ENCODE results near the gene POLD1. TPM values are rescaled to one million over a fixed set of nuclear protein-coding genes. Genes with fewer than 3 reads are reported as not detected.

POLD1 gene
- total RNA-seq, 2 donors from 2014 or later, result 106 to 127 TPM

GRCh38 chr19:50380751-50381151 lies 3.4 kb upstream of the POLD1 start:
- 90 to 100% methylated on average over 3 to 7 of the region's 8 CpGs for WGBS, 2 experiments (ENCODE audit: insufficient coverage in 1 of 2, insufficient read length in 1 of 2)
- H3K27ac Mint-ChIP-seq, result no peak overlapping the region
- no peaks in the 10 kb centered on the region for H3K27me3 Mint-ChIP-seq (ENCODE audit: insufficient read depth)
- peaks cover 35% of the 10 kb centered on the region for H3K36me3 Mint-ChIP-seq (ENCODE audit: low read depth)
- H3K4me1 Mint-ChIP-seq, result peaks cover 14% of the 10 kb centered on the region
- Histone ChIP-seq H3K36me3 (ENCODE audit: control insufficient read depth, insufficient read depth, low read length) (peaks cover 37% of the 10 kb centered on the region), H3K9me3 (ENCODE audit: control insufficient read depth, low read length) (no peaks in the 10 kb centered on the region), H3K4me1 (ENCODE audit: control insufficient read depth, insufficient read depth, low read length) (no peaks in the 10 kb centered on the region), H3K27me3 (ENCODE audit: control insufficient read depth, insufficient read depth, low read length, poor library complexity, severe bottlenecking) (no peaks in the 10 kb centered on the region), H3K27ac (ENCODE audit: low read depth, low read length) (no peak overlapping the region), H3K4me3 (ENCODE audit: low read length) (no peak overlapping the region), H3K9ac (ENCODE audit: extremely low read depth, low read length, poor library complexity, severe bottlenecking) (no peak overlapping the region)
- H3K4me3 Mint-ChIP-seq, result no peak overlapping the region
- no peak for TF ChIP-seq CTCF (conservative IDR thresholded peaks at IDR 0.05)
- no peak for DNase-seq
- peaks cover 2% of the 10 kb centered on the region for H3K9me3 Mint-ChIP-seq

GRCh38 chr19:50381881-50382729 lies 2.0 kb upstream of the POLD1 start:
- Histone ChIP-seq H3K36me3 (ENCODE audit: control insufficient read depth, insufficient read depth, low read length) (peaks cover 37% of the 10 kb centered on the region), H3K9ac (ENCODE audit: extremely low read depth, low read length, poor library complexity, severe bottlenecking) (no peak overlapping the region), H3K27ac (ENCODE audit: low read depth, low read length) (no peak overlapping the region), H3K4me3 (ENCODE audit: low read length) (no peak overlapping the region), H3K27me3 (ENCODE audit: control insufficient read depth, insufficient read depth, low read length, poor library complexity, severe bottlenecking) (no peaks in the 10 kb centered on the region), H3K9me3 (ENCODE audit: control insufficient read depth, low read length) (no peaks in the 10 kb centered on the region), H3K4me1 (ENCODE audit: control insufficient read depth, insufficient read depth, low read length) (no peaks in the 10 kb centered on the region)
- Mint-ChIP-seq H3K9me3 (no peaks in the 10 kb centered on the region), H3K27me3 (ENCODE audit: insufficient read depth) (no peaks in the 10 kb centered on the region), H3K27ac (no peak overlapping the region), H3K4me3 (no peak overlapping the region), H3K36me3 (ENCODE audit: low read depth) (peaks cover 37% of the 10 kb centered on the region), H3K4me1 (peaks cover 15% of the 10 kb centered on the region)
- DNase-seq, result no peak
- 94 to 96% methylated on average over 37 to 58 of the region's 58 CpGs for WGBS, 2 experiments (ENCODE audit: insufficient coverage in 1 of 2, insufficient read length in 1 of 2)
- TF ChIP-seq CTCF (conservative IDR thresholded peaks at IDR 0.05), result no peak

- 58 to 64% methylated on average over 15 to 21 of the region's 21 CpGs for WGBS, 2 experiments (ENCODE audit: insufficient coverage in 1 of 2, insufficient read length in 1 of 2)
- TF ChIP-seq CTCF (conservative IDR thresholded peaks at IDR 0.05), result no peak
- peak overlapping the region; percentile 32 for H3K9ac ChIP-seq (ENCODE audit: extremely low read depth, low read length, poor library complexity, severe bottlenecking)
- H3K27ac ChIP-seq (ENCODE audit: low read depth, low read length), result peak overlapping the region; percentile 30
- H3K4me3 ChIP-seq (ENCODE audit: low read length), result peak overlapping the region; percentile 97
- peaks cover 15% of the 10 kb centered on the region for H3K4me1 Mint-ChIP-seq
- H3K9me3 Mint-ChIP-seq, result no peaks in the 10 kb centered on the region
- H3K27me3 ChIP-seq (ENCODE audit: control insufficient read depth, insufficient read depth, low read length, poor library complexity, severe bottlenecking), result no peaks in the 10 kb centered on the region
- no peak for DNase-seq
- H3K36me3 Mint-ChIP-seq (ENCODE audit: low read depth), result peaks cover 42% of the 10 kb centered on the region
- H3K4me1 ChIP-seq (ENCODE audit: control insufficient read depth, insufficient read depth, low read length), result no peaks in the 10 kb centered on the region
- peaks cover 34% of the 10 kb centered on the region for H3K36me3 ChIP-seq (ENCODE audit: control insufficient read depth, insufficient read depth, low read length)
- H3K27me3 Mint-ChIP-seq (ENCODE audit: insufficient read depth), result no peaks in the 10 kb centered on the region
- H3K27ac Mint-ChIP-seq, result peak overlapping the region; percentile 98
- H3K9me3 ChIP-seq (ENCODE audit: control insufficient read depth, low read length), result no peaks in the 10 kb centered on the region
- H3K4me3 Mint-ChIP-seq, result peak overlapping the region; percentile 90
Measured at GRCh38 chr19:50383001-50383851, 921 bp upstream of the POLD1 start.
